Left forelimb (tissue), 1 donor: ENCODE measurements around the gene PNKP.

Source experiments
- DNase-seq: peaks from one replicate; pipeline ENCODE4 v3.0.0-alpha.2; 2018; ENCODE audit warnings: low spot score

The PNKP gene

DNA sequence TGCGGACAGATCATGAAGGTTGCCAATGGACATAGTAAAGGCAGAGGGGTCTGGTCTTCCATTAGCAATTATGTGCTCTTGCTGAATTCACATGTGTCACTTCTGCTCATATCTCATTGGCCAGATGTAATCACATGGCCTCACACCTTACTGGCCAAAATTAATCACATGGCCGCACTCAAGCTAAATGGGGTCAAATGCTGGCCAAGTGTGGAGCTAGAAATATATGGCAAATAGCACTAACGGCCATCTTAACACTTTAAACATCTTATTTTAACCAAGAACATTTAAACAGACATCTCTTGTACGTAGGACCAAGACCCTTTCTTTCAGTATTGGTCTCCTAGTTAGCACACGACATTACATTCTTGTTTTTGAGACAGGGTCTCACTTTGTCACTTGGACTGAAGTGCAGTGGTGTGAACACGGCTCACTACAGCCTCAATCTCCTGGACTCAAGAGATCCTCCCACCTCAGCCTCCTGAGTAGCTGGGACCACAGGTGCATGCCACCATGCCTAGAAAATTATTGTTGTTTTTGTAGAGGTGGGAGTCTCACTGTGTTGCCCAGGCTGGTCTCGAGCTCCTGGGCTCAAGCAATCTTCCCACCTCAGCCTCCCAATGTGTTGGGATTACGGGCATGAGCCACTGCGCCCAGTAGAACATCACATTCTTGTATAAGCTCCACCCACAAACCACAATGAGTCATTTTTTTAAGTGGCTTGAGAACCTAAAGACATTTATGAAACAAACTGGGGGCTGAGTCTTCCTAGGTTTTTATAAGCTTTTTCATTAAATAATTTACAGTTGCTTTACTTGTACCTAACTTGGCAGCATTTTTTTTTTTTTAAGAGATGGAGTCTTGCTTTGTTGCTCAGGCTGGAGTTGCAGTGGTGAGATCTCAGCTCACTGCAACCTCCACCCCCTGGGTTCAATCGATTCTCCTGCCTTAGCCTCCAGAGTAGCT lies 19.4 kb downstream of the PNKP start:
- DNase-seq: no peak

DNA sequence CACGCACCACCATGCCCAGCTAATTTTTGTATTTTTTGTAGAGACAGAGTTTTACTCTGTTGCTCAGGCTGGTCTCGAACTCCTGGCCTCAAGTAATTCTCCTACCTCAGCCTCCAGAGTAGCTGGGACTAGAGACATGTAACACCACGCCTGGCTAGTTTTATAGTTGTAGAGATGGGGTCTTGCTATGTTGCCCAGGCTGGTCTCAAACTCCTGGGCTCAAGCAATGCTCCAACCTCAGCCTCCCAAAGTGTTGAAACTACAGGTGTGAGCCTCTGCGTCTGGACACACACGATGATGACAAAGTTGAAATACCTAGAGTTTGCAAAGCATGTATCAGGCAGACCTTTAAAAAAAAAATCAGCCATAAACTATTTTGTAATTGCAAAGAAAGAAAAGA lies 21.0 kb downstream of the PNKP start:
- no peak for DNase-seq

DNA sequence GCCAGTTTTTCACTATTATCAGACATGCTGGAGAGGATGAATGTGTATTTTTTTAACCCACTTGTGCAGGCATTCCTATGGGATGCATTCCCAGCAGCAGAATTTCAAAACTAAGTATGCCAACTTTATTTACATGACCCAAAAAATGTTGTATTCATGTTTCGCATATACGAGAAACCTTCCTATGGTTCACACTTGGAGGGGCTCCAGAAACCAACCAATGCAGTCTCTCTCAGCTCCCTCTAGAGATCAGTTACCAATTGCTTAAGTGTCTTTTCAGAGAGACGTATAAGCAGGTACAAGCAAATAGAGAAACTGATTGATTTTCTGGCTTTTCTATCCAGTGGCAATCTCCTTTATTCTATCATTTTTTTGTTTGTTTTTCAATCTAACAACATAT lies 22.0 kb downstream of the PNKP start:
- no peak for DNase-seq

- no peak for DNase-seq
Observed at GRCh38 chr19:49844138-49845095, 23.0 kb downstream of the PNKP start.

DNA sequence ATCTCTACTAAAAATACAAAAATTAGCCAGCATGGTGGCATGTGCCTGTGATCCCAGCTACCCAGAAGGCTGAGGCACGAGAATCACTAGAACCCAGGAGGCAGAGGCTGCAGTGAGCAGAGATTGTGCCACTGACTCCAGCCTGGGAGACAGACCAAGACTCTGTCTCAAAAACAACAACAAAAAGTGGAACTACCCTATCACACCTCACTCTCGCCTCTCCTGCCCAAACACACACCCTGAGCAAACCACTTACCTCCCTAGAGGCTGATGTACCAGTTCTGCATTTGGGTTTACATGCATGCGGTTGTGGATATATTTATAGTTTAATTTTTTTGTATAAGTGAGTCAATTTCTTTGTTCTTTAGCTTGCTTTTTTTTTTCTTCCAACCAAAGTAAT lies 24.1 kb downstream of the PNKP start:
- DNase-seq: no peak

GRCh38 chr19:49840736-49841249 lies 26.6 kb downstream of the PNKP start:
- no peak for DNase-seq

DNA sequence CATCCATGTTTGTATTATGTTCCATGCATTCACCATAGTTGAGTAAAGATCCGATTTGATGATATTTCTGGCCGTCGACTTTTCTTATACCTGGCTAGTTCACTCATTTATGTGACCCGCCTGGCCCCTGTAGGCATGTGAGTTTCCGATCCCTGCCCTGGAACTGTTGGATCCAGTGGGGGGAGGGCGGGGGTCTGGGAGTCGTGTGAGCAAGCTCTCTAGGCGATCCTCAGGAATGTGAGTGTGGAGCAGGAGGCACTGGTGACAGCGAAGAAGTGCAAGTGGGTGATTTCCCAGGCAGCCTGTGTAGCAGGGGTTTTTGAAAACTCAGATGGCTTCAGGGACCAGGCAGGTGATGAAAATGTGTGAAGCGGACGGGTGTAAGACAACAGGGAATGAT lies 27.1 kb downstream of the PNKP start:
- DNase-seq: no peak

GRCh38 chr19:49839713-49840112 lies 27.7 kb downstream of the PNKP start:
- DNase-seq: no peak

GRCh38 chr19:49838885-49839588 lies 28.3 kb downstream of the PNKP start:
- DNase-seq: no peak

GRCh38 chr19:49837425-49837824 lies 30.0 kb downstream of the PNKP start:
- no peak for DNase-seq

DNA sequence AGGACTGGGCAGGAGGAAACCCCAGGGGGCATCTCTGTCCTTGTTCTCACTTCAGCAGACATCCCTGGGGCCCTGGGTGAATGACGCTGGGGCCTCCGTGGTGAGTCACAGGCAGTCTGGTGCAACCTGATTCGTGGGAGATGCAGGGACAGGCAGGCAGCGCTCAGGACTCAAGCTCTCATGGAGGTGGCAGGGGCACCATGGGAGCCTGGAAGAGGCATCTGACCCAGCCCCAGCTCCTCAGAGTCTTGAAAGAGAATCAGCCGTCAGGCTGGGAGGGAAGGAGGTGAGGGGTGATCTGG lies 30.4 kb downstream of the PNKP start:
- DNase-seq: no peak

DNA sequence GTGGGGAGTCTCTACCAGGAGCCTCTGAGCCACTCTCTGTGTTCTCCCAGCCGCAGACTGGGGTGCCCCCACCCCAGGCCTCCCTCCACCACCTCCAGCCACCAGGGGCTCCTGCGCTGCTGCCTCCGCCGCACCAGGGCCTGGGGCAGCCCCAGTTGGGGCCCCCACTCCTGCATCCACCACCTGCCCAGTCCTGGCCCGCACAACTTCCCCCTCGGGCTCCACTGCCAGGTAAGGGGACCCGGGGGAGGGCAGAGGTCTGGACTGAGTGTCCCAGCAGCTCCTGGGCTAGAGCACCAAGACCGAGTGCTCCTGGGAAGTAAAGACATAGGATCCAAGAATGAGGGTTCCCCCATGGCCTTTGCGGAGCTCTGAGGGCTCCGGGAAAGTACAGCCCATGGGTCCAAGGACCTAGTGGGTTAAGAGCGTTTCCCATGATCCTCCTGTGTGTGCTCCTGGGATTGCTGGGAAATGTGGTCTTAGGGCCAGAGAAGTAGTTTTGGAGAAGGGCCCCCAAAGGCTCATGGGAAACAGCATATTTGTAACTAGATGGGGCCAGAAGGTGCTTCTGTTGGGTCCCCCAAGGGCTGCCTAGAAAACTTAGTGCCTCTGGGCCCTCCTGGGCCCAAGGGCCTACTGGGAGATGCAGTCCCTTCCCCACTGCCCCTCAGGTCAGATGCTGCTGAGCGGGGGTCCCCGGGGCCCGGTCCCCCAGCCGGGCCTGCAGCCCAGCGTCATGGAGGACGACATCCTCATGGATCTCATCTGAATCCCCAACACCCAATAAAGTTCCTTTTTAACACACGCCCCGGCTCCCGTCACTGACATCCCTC lies 31.0 kb downstream of the PNKP start:
- no peak for DNase-seq

- DNase-seq: no peak
Observed at GRCh38 chr19:49835562-49835961, 31.8 kb downstream of the PNKP start.

GRCh38 chr19:49833599-49833998 lies 33.8 kb downstream of the PNKP start:
- DNase-seq: no peak

- no peak for DNase-seq
Observed at GRCh38 chr19:49832556-49832955, 34.8 kb downstream of the PNKP start.

- DNase-seq: no peak
Observed at GRCh38 chr19:49831592-49831991, 35.8 kb downstream of the PNKP start.

DNA sequence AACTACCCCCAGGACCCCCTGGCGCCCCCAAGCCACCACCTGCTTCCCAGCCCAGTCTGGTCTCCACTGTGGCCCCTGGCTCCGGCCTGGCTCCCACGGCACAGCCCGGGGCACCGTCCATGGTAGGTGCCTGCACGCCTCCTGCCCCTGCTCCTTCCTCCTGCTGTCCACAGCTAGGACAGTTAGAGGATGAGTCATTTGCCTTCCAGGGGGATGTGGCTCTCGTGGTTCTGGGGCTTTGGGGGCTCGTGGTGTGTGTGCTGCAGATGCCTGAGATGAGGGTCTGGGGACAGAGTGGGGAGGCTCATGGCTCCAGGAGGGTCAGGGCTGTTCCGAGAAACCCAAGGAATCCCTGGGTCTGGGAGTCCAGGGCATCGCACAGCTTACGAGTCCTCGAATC lies 36.6 kb downstream of the PNKP start:
- DNase-seq: no peak

DNA sequence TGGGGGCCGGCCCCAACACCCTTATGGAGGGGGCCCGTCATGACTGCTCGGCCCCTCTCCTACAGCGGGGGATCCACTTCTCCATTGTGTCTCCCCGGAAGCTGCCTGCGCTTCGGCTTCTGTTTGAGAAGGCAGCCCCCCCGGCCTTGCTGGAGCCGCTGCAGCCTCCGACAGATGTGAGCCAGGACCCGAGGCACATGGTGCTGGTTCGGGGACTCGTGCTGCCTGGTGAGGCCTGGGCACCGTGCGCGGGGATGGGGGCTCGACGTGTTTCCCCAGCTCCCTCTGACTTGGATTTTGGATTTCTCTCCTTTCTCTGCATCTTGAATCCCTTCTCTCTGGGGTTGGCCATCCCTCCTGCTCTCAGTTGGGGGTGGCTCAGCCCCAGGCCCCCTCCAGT lies 37.7 kb downstream of the PNKP start:
- no peak for DNase-seq

DNA sequence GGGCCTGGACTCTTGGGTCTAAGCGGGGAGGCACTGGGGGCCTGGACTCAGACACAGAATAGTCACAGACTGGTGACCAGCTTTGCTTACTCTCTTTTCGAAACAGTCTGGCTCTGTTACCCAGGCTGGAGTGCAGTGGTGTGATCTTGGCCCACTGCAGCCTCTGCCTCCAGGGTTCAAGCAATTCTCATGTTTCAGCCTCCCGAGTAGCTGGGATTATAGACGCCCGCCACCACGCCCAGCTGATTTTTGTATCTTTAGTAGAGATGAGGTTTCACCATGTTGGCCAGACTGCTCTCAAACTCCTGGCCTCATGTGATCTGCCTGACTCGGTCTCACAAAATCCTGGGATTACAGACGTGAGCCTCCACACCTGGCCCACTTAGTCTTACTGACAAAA lies 38.2 kb downstream of the PNKP start:
- DNase-seq: no peak

- no peak for DNase-seq
Observed at GRCh38 chr19:49827034-49827433, 40.3 kb downstream of the PNKP start.

DNA sequence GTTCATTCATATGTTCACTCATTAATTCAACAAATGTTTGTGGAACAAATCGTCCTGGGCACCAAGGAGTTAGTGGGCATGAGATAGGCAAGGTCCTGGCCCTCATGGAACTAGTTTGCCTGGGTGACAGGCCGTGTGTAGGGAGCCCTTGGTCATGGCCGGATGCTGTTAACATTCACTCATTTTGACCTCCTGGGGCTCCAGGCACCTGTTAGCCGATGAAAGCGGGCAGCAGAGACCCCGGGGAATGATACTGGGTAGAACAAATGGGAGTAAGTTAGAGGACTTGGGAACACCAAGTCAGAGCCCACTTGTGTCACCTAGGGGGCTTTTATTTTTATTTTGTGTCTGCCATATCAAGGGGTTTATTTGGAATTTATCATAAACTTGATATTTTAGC lies 42.7 kb downstream of the PNKP start:
- no peak for DNase-seq
